Fibroblast of lung (primary cell): Measurements from ENCODE around the gene CTTN. TPM values are rescaled to one million over a fixed set of nuclear protein-coding genes. Genes with fewer than 3 reads are reported as not detected.

Experiments
- DNase-seq, 2 donors: peaks; one replicate each; pipeline versions ENCODE4 v3.0.0 to v3.0.0-alpha.2; 2010; ENCODE audit warnings: low read depth in 2 of 2
- H2AFZ ChIP-seq: 2 replicates; pipeline ENCODE4 v1.5.1; 2012; ENCODE audit warnings: low read length, control low read depth, inconsistent platforms
- H3K27ac ChIP-seq: 2 replicates; pipeline ENCODE4 v1.5.1; 2011; ENCODE audit warnings: low read length, control low read depth; ENCODE audit not compliant: insufficient read depth
- H3K27me3 ChIP-seq: 2 replicates; pipeline ENCODE4 v1.5.1; 2011; ENCODE audit warnings: mild to moderate bottlenecking, low read length; ENCODE audit not compliant: control insufficient read depth, insufficient read depth
- H3K36me3 ChIP-seq: 2 replicates; pipeline ENCODE4 v1.5.1; 2011; ENCODE audit warnings: low read length; ENCODE audit not compliant: control insufficient read depth, insufficient read depth
- H3K4me1 ChIP-seq: 2 replicates; pipeline ENCODE4 v1.5.1; 2011; ENCODE audit warnings: low read length; ENCODE audit not compliant: control insufficient read depth, insufficient read depth; ENCODE audit errors: extremely low read depth
- H3K4me2 ChIP-seq: 2 replicates; pipeline ENCODE4 v1.5.1; 2011; ENCODE audit warnings: low read length, control low read depth; ENCODE audit not compliant: insufficient read depth; ENCODE audit errors: extremely low read depth
- H3K4me3 ChIP-seq, 4 experiments: fragments of 200-600 bp in 1 of 4; sonication (generic) in 1 of 4; replicated peaks in 1 of 4; 2 replicates each; pipeline ENCODE4 v1.5.1; 2011 to 2016; ENCODE audit warnings: low read length in 4 of 4, low read depth in 3 of 4, mild to moderate bottlenecking in 3 of 4, control low read depth in 2 of 4, inconsistent platforms in 1 of 4, mixed read lengths in 1 of 4; ENCODE audit not compliant: insufficient read depth in 1 of 4; ENCODE audit errors: control extremely low read depth in 1 of 4
- H3K79me2 ChIP-seq: 2 replicates; pipeline ENCODE4 v1.5.1; 2012; ENCODE audit warnings: mild to moderate bottlenecking, low read length, inconsistent platforms; ENCODE audit not compliant: control insufficient read depth, insufficient read depth
- H3K9ac ChIP-seq: 2 replicates; pipeline ENCODE4 v1.5.1; 2011; ENCODE audit warnings: mild to moderate bottlenecking, low read length, control low read depth; ENCODE audit not compliant: insufficient read depth
- H3K9me3 ChIP-seq: 2 replicates; pipeline ENCODE4 v1.5.1; 2012; ENCODE audit warnings: low read depth, low read length; ENCODE audit not compliant: control insufficient read depth, insufficient read depth
- H4K20me1 ChIP-seq: 2 replicates; pipeline ENCODE4 v1.5.1; 2011; ENCODE audit warnings: low read length; ENCODE audit not compliant: control insufficient read depth, insufficient read depth; ENCODE audit errors: extremely low read depth
- EZH2 ChIP-seq: IDR thresholded peaks from 2 replicates; pipeline ENCODE4 v1.5.1; 2012; ENCODE audit warnings: low read length, control low read depth, mild to moderate bottlenecking; ENCODE audit errors: missing control alignments
- polyA plus RNA-seq, 2 donors: library from polyadenylated mRNA; depleted of rRNA in 1 of 2; stranded (reverse) in 1 of 2; unstranded in 1 of 2; fragments of >200 nt; gene quantifications; 2 replicates each; pipeline ENCODE4 v1.2.1, GENCODE V29; 2011 to 2012; ENCODE audit warnings: missing spikeins in 1 of 2
- total RNA-seq: library from RNA; depleted of rRNA; stranded (reverse); fragments of >200 nt; gene quantifications from 2 replicates; pipeline ENCODE4 v1.2.1, GENCODE V29; 2014
- TF ChIP-seq, protein P1 (sequence below), 2 donors: IDR thresholded peaks in 1 of 2; conservative IDR thresholded peaks in 1 of 2; 1 replicate in 1 of 2; 2 replicates in 1 of 2; pipeline ENCODE4 v1.5.1; 2011 to 2012; ENCODE audit warnings: low read length in 2 of 2, control low read depth in 1 of 2, inconsistent platforms in 1 of 2, low read depth in 1 of 2, mild to moderate bottlenecking in 1 of 2

CTTN gene
- total and polyA plus RNA-seq, 2 donors (not counting 1 experiment from before 2014, with no cell fraction given), result 198 to 428 TPM

DNA sequence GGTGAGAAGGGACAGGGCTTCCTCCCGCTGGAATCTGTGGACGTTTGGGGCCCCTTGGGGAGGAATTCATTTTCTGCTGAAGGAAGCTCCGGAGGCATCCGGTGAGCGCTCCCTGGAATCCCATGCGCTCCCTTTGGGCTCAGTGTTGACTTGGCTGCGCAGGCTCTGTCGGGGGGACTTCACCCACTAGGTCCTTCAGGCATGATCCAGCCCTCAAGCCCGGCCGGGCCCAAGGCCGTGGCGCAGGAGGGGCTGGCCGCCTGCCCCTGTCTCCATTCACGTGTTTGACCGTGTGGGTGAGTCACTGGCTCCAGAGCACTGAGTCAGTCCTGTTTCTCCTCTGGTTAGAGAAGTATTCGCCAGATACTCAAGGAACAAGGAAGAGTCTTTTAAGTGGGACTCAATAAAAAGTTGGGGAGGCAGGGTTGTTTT lies 1.4 kb downstream of the CTTN start:
- Histone ChIP-seq H3K9ac (peak overlapping the region; percentile 94), H3K36me3 (peaks cover 2% of the 10 kb centered on the region), H3K27ac (peak overlapping the region; percentile 95), H3K4me1 (peaks cover 13% of the 10 kb centered on the region), H2AFZ (no peak overlapping the region), H4K20me1 (peaks cover 5% of the 10 kb centered on the region), H3K4me2 (peak overlapping the region; percentile 84), H3K27me3 (no peaks in the 10 kb centered on the region), H3K79me2 (peaks cover 74% of the 10 kb centered on the region), H3K9me3 (no peaks in the 10 kb centered on the region), H3K4me3 (peak overlapping the region; percentile 68 to 93 (median 80))
- DNase-seq, result peak; percentile 94 to 97
- TF ChIP-seq, protein P1, sequence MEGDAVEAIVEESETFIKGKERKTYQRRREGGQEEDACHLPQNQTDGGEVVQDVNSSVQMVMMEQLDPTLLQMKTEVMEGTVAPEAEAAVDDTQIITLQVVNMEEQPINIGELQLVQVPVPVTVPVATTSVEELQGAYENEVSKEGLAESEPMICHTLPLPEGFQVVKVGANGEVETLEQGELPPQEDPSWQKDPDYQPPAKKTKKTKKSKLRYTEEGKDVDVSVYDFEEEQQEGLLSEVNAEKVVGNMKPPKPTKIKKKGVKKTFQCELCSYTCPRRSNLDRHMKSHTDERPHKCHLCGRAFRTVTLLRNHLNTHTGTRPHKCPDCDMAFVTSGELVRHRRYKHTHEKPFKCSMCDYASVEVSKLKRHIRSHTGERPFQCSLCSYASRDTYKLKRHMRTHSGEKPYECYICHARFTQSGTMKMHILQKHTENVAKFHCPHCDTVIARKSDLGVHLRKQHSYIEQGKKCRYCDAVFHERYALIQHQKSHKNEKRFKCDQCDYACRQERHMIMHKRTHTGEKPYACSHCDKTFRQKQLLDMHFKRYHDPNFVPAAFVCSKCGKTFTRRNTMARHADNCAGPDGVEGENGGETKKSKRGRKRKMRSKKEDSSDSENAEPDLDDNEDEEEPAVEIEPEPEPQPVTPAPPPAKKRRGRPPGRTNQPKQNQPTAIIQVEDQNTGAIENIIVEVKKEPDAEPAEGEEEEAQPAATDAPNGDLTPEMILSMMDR (conservative IDR thresholded peaks at IDR 0.05 in 1 of 2, IDR thresholded peaks at IDR 0.05 in 1 of 2; ENCODE audit: low read depth in 1 of 2, low read length in 2 of 2), result no peak
- TF ChIP-seq EZH2, result no peak

DNA sequence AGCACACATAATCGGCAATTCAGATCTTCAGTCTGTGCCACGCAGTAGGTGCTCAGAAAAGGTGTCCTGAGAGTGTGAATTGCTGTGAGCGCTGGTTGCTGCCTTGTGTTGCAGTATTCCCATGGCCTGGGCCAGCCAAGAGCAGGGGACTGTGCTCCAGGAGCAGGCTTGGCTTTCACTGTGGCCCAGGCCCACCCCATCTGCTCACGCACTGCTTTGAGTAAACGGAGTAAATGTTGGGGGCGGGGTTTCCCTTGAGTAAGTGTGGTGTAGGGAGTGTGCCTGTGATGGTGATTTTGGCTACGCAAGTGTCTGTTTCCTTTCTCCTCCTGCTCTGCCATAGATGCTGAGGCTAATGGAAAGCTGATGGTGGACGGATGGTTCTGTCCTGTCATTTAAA lies 2.3 kb downstream of the CTTN start:
- Histone ChIP-seq H3K9ac (no peak overlapping the region), H2AFZ (no peak overlapping the region), H3K79me2 (peaks cover 84% of the 10 kb centered on the region), H3K27ac (peak overlapping the region; percentile 95), H3K27me3 (no peaks in the 10 kb centered on the region), H3K4me1 (peaks cover 13% of the 10 kb centered on the region), H3K4me2 (peak overlapping the region; percentile 81), H3K4me3 (peak overlapping the region in 3 of 4 experiments; percentile 1 to 68 (median 11)), H4K20me1 (peaks cover 5% of the 10 kb centered on the region), H3K9me3 (no peaks in the 10 kb centered on the region), H3K36me3 (peaks cover 2% of the 10 kb centered on the region)
- TF ChIP-seq EZH2, result no peak
- TF ChIP-seq, protein P1 (conservative IDR thresholded peaks at IDR 0.05 in 1 of 2, IDR thresholded peaks at IDR 0.05 in 1 of 2; ENCODE audit: low read depth in 1 of 2, low read length in 2 of 2), result no peak
- DNase-seq, result no peak

DNA sequence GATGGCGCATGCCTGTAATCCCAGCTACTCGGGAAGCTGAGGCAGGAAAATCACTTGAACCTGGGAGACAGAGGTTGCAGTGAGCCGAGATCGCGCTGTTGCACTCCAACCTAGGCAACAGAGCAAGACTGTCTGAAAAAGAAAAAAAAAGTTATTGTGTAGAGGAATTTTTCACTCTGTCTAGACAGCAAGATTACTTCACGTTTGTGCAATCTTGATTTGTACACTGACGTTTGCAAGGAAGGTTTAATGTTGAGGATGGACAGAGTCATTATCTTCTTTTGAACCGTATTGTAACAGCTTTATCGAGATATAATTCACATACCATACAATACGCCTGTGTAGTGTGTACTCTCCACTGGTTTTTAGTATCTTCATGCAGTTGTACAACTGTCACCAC lies 3.7 kb downstream of the CTTN start:
- Histone ChIP-seq H3K27me3 (no peaks in the 10 kb centered on the region), H3K36me3 (peaks cover 8% of the 10 kb centered on the region), H2AFZ (no peak overlapping the region), H3K4me3 (no peak overlapping the region), H3K27ac (no peak overlapping the region), H3K4me2 (no peak overlapping the region), H4K20me1 (peaks cover 5% of the 10 kb centered on the region), H3K9me3 (no peaks in the 10 kb centered on the region), H3K4me1 (peaks cover 13% of the 10 kb centered on the region), H3K9ac (no peak overlapping the region), H3K79me2 (peaks cover 91% of the 10 kb centered on the region)
- no peak for TF ChIP-seq EZH2
- TF ChIP-seq, protein P1 (conservative IDR thresholded peaks at IDR 0.05 in 1 of 2, IDR thresholded peaks at IDR 0.05 in 1 of 2; ENCODE audit: low read depth in 1 of 2, low read length in 2 of 2), result no peak
- DNase-seq, result no peak
